Measurements from ENCODE around the gene SLC10A6.

SLC10A6 gene

GRCh38 chr4:86847571-86847970 lies 1.6 kb downstream of the SLC10A6 start:
- no peak for DNase-seq

GRCh38 chr4:86846921-86847320 lies 2.3 kb downstream of the SLC10A6 start:
- no peak for DNase-seq

- no peak for DNase-seq
Observed at GRCh38 chr4:86845593-86845992, 3.6 kb downstream of the SLC10A6 start.

GRCh38 chr4:86841309-86841708 lies 7.9 kb downstream of the SLC10A6 start:
- no peak for DNase-seq

- no peak for DNase-seq
Observed at GRCh38 chr4:86840858-86841257, 8.3 kb downstream of the SLC10A6 start.

GRCh38 chr4:86837691-86838503 lies 11.3 kb downstream of the SLC10A6 start:
- peak; percentile 8 for DNase-seq

- no peak for DNase-seq
Observed at GRCh38 chr4:86835677-86836076, 13.5 kb downstream of the SLC10A6 start.

GRCh38 chr4:86834901-86835300 lies 14.3 kb downstream of the SLC10A6 start:
- DNase-seq = peak; percentile 93

GRCh38 chr4:86833615-86834014 lies 15.6 kb downstream of the SLC10A6 start:
- DNase-seq = no peak

- DNase-seq = peak; percentile 90
Observed at GRCh38 chr4:86831262-86832130, 17.7 kb downstream of the SLC10A6 start.

GRCh38 chr4:86825511-86825910 lies 23.7 kb downstream of the SLC10A6 start:
- no peak for DNase-seq

GRCh38 chr4:86822136-86822535 lies 27.0 kb downstream of the SLC10A6 start:
- DNase-seq = no peak

GRCh38 chr4:86821151-86821550 lies 28.0 kb downstream of the SLC10A6 start:
- DNase-seq = no peak

GRCh38 chr4:86819561-86819960 lies 29.6 kb downstream of the SLC10A6 start:
- no peak for DNase-seq

- DNase-seq = no peak
Observed at GRCh38 chr4:86818841-86819240, 30.3 kb downstream of the SLC10A6 start.

GRCh38 chr4:86818211-86818610 lies 31.0 kb downstream of the SLC10A6 start:
- DNase-seq = no peak

- no peak for DNase-seq
Observed at GRCh38 chr4:86816501-86817273, 32.5 kb downstream of the SLC10A6 start.

GRCh38 chr4:86815653-86816052 lies 33.5 kb downstream of the SLC10A6 start:
- no peak for DNase-seq

GRCh38 chr4:86810847-86811246 lies 38.3 kb downstream of the SLC10A6 start:
- DNase-seq = no peak

- DNase-seq = no peak
Observed at GRCh38 chr4:86809809-86810208, 39.4 kb downstream of the SLC10A6 start.

- no peak for DNase-seq
Observed at GRCh38 chr4:86791126-86791525, 58.1 kb downstream of the SLC10A6 start.

- no peak for DNase-seq
Observed at GRCh38 chr4:86788826-86789225, 60.4 kb downstream of the SLC10A6 start.

- no peak for DNase-seq
Observed at GRCh38 chr4:86778175-86778574, 71.0 kb downstream of the SLC10A6 start.
